Measurements from ENCODE around the gene ENC1.

DNA sequence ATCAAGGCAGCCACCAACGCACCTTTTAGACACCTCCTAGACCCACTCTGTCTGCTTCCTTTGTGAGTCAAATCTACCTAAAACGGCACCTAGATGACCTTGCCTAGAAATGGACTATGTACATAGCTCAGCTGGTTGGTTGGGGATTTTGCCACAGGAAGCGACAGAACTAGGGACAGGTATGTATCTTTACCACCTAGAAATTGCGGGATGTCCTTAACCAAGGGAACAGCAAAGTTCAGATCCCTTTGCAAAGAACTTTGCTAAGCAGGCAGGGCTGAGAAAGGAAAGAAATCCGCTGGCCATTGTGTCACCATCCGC, 2.0 kb upstream of the ENC1 start:
- TF ChIP-seq, protein P1, sequence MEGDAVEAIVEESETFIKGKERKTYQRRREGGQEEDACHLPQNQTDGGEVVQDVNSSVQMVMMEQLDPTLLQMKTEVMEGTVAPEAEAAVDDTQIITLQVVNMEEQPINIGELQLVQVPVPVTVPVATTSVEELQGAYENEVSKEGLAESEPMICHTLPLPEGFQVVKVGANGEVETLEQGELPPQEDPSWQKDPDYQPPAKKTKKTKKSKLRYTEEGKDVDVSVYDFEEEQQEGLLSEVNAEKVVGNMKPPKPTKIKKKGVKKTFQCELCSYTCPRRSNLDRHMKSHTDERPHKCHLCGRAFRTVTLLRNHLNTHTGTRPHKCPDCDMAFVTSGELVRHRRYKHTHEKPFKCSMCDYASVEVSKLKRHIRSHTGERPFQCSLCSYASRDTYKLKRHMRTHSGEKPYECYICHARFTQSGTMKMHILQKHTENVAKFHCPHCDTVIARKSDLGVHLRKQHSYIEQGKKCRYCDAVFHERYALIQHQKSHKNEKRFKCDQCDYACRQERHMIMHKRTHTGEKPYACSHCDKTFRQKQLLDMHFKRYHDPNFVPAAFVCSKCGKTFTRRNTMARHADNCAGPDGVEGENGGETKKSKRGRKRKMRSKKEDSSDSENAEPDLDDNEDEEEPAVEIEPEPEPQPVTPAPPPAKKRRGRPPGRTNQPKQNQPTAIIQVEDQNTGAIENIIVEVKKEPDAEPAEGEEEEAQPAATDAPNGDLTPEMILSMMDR (IDR thresholded peaks at IDR 0.05; ENCODE audit: poor library complexity): no peak
- TF ChIP-seq EZH2phosphoT487 (IDR thresholded peaks at IDR 0.05; ENCODE audit: low read depth, severe bottlenecking, unreplicated experiment) (no peak), EZH2 (IDR thresholded peaks at IDR 0.05; ENCODE audit: borderline replicate concordance) (no peak)

Measured in hepatocyte (in vitro differentiated cells).